GM23248 (cell line): ENCODE measurements around the gene KDELR3. TPM values are rescaled to one million over a fixed set of nuclear protein-coding genes. Genes with fewer than 3 reads are reported as not detected.

Experiments used
- DNase-seq: peaks from one replicate; pipeline ENCODE4 v3.0.0-alpha.2; 2015
- H2AFZ ChIP-seq: fragments of 200-600 bp; sonication (generic); 2 replicates; pipeline ENCODE4 v1.6.1; 2016; ENCODE audit warnings: antibody characterized with exemption
- H3F3A ChIP-seq: fragments of 200-600 bp; sonication (generic); 2 replicates; pipeline ENCODE4 v1.6.1; 2016; ENCODE audit warnings: mild to moderate bottlenecking, antibody characterized with exemption, mixed run types; ENCODE audit not compliant: insufficient read depth
- H3K27ac ChIP-seq: fragments of 200-600 bp; sonication (generic); 2 replicates; pipeline ENCODE4 v1.5.1; 2016; ENCODE audit warnings: mild to moderate bottlenecking
- H3K27me3 ChIP-seq: fragments of 200-600 bp; sonication (generic); replicated peaks from 2 replicates; pipeline ENCODE4 v1.6.1; 2016; ENCODE audit warnings: mild to moderate bottlenecking; ENCODE audit not compliant: insufficient read depth
- H3K36me3 ChIP-seq: fragments of 200-600 bp; sonication (generic); 2 replicates; pipeline ENCODE4 v1.6.1; 2016; ENCODE audit warnings: low read depth, mild to moderate bottlenecking
- H3K4me1 ChIP-seq: fragments of 200-600 bp; sonication (generic); 2 replicates; pipeline ENCODE4 v1.6.1; 2016; ENCODE audit warnings: mild to moderate bottlenecking; ENCODE audit not compliant: insufficient read depth
- H3K4me2 ChIP-seq: fragments of 200-600 bp; sonication (generic); one replicate; pipeline ENCODE4 v1.6.1; 2016; ENCODE audit warnings: mild to moderate bottlenecking; ENCODE audit not compliant: unreplicated experiment
- H3K4me3 ChIP-seq: fragments of 200-600 bp; sonication (generic); 2 replicates; pipeline ENCODE4 v1.5.1; 2016; ENCODE audit warnings: mild to moderate bottlenecking
- H3K79me2 ChIP-seq: fragments of 200-600 bp; sonication (generic); 2 replicates; pipeline ENCODE4 v1.6.1; 2016; ENCODE audit warnings: mild to moderate bottlenecking; ENCODE audit not compliant: insufficient read depth
- H3K9ac ChIP-seq: fragments of 200-600 bp; sonication (generic); 2 replicates; pipeline ENCODE4 v1.6.1; 2016; ENCODE audit warnings: mild to moderate bottlenecking
- H3K9me2 ChIP-seq: fragments of 200-600 bp; sonication (generic); 2 replicates; pipeline ENCODE4 v1.6.1; 2016; ENCODE audit warnings: mixed run types, mild to moderate bottlenecking, moderate library complexity; ENCODE audit not compliant: insufficient read depth
- H3K9me3 ChIP-seq: fragments of 200-600 bp; sonication (generic); one replicate; pipeline ENCODE4 v1.6.1; 2017; ENCODE audit warnings: low read depth
- H4K20me1 ChIP-seq: fragments of 200-600 bp; sonication (generic); 2 replicates; pipeline ENCODE4 v1.6.0; 2016; ENCODE audit not compliant: insufficient read depth
- EZH2 ChIP-seq: fragments of 200-600 bp; sonication (generic); IDR thresholded peaks from 2 replicates; pipeline ENCODE4 v1.6.1; 2018; ENCODE audit warnings: antibody characterized with exemption, mild to moderate bottlenecking; ENCODE audit not compliant: insufficient read depth, poor library complexity, severe bottlenecking
- EZH2phosphoT487 ChIP-seq: fragments of 200-600 bp; sonication (generic); IDR thresholded peaks from 2 replicates; pipeline ENCODE4 v1.6.1; 2018; ENCODE audit warnings: antibody characterized with exemption, moderate library complexity, mild to moderate bottlenecking, low read depth; ENCODE audit not compliant: insufficient read depth
- WGBS, 2 experiments: methylation state at CpG; one replicate each; pipeline ENCODE4 v1.1.6; 2015 to 2017; ENCODE audit warnings: low lambda C conversion rate in 2 of 2, low coverage in 1 of 2; ENCODE audit errors: missing lambda C conversion rate in 2 of 2; 5-methylcytosine and 5-hydroxymethylcytosine counted together
- in situ Hi-C: fragments of 300-500 bp; cut with MboI; formaldehyde crosslinking; loops from 2 replicates; pipeline ENCODE4 v1.15.0; 2020
- polyA plus RNA-seq: library from polyadenylated mRNA; unstranded; fragments of >200 nt; fragmentation: Nextera tagmentation; extraction: Ambion mirVana; gene quantifications from 2 replicates; pipeline ENCODE4 v1.2.1, GENCODE V29; 2016
- total RNA-seq: library from RNA; depleted of rRNA; stranded (reverse); fragments of >200 nt; shearing (Covaris generic); gene quantifications from 2 replicates; pipeline ENCODE4 v1.2.3, GENCODE V29; 2014

Gene KDELR3
- total and polyA plus RNA-seq, 2 experiments from 2014 or later: 191 to 326 TPM

- no peaks in the 10 kb centered on the region for H3K9me3 ChIP-seq
- H3K4me2 ChIP-seq: no peak overlapping the region
- TF ChIP-seq EZH2 (no peak), EZH2phosphoT487 (no peak)
- in situ Hi-C loops: no loop called here
- H3K27ac ChIP-seq: no peak overlapping the region
- no peaks in the 10 kb centered on the region for H3F3A ChIP-seq
- no peak overlapping the region for H3K9ac ChIP-seq
- no peaks in the 10 kb centered on the region for H3K4me1 ChIP-seq
- H4K20me1 ChIP-seq: no peaks in the 10 kb centered on the region
- H3K4me3 ChIP-seq: no peak overlapping the region
- no peak for DNase-seq
- peaks cover 72% of the 10 kb centered on the region for H3K27me3 ChIP-seq
- 69 to 72% methylated on average over 16 to 17 of the region's 17 CpGs for WGBS, 2 experiments
- no peaks in the 10 kb centered on the region for H3K79me2 ChIP-seq
- H3K36me3 ChIP-seq: no peaks in the 10 kb centered on the region
- no peaks in the 10 kb centered on the region for H3K9me2 ChIP-seq
- H2AFZ ChIP-seq: no peak overlapping the region
Measured at GRCh38 chr22:38456272-38456835, 11.5 kb upstream of the KDELR3 start.

- DNase-seq: no peak
- Histone ChIP-seq H4K20me1 (no peaks in the 10 kb centered on the region), H3K4me3 (no peak overlapping the region)
Measured at GRCh38 chr22:38456841-38457699, 10.8 kb upstream of the KDELR3 start.

DNA sequence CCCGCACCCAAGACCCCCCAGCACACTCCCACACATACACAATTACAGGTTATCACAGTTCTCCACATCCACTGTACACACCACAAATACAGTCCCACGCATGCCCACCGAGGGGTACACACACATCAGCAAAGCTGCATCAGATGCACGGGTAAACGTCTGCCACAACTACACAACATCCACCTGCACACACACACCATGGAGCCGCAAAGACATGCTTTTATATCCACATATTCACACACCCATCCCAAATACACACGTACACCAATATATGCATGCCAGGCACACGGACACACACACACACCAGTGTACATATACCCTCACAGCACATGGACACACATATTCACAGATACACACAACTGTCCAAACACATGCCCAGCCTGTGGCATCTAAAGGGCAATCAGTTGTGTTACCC, 7.5 kb upstream of the KDELR3 start:
- H3K4me1 ChIP-seq: no peaks in the 10 kb centered on the region; the same call in 1 of the 2 replicates
- no peaks in the 10 kb centered on the region for H3K36me3 ChIP-seq
- no peaks in the 10 kb centered on the region for H3K79me2 ChIP-seq
- no peaks in the 10 kb centered on the region for H3F3A ChIP-seq
- no peak overlapping the region for H3K27ac ChIP-seq
- no peaks in the 10 kb centered on the region for H3K9me3 ChIP-seq
- in situ Hi-C loops: no loop called here
- WGBS, 2 experiments: 27 to 36% methylated on average over 7 to 8 of the region's 8 CpGs
- DNase-seq: no peak
- no peak overlapping the region for H3K4me3 ChIP-seq
- H4K20me1 ChIP-seq: no peaks in the 10 kb centered on the region
- no peak overlapping the region for H3K9ac ChIP-seq
- H3K9me2 ChIP-seq: no peaks in the 10 kb centered on the region
- TF ChIP-seq EZH2 (peak; percentile 57), EZH2phosphoT487 (no peak)
- H3K27me3 ChIP-seq: peaks cover 43% of the 10 kb centered on the region
- no peak overlapping the region for H2AFZ ChIP-seq
- no peak overlapping the region for H3K4me2 ChIP-seq

More at GRCh38 chr22:38456841-38457699, 10.8 kb upstream of the KDELR3 start:
- TF ChIP-seq EZH2 (no peak), EZH2phosphoT487 (no peak)
- H3K4me2 ChIP-seq: no peak overlapping the region
- H3F3A ChIP-seq: no peaks in the 10 kb centered on the region
- no peak overlapping the region for H3K9ac ChIP-seq
- H3K27me3 ChIP-seq: peaks cover 72% of the 10 kb centered on the region
- H2AFZ ChIP-seq: no peak overlapping the region
- in situ Hi-C loops: no loop called here
- 77 to 81% methylated on average over 14 of the region's 14 CpGs for WGBS, 2 experiments
- no peaks in the 10 kb centered on the region for H3K79me2 ChIP-seq
- H3K9me3 ChIP-seq: no peaks in the 10 kb centered on the region
- H3K36me3 ChIP-seq: no peaks in the 10 kb centered on the region
- no peaks in the 10 kb centered on the region; the same call in 1 of the 2 replicates for H3K4me1 ChIP-seq
- H3K9me2 ChIP-seq: no peaks in the 10 kb centered on the region
- H3K27ac ChIP-seq: no peak overlapping the region

- no peak for TF ChIP-seq EZH2
- Histone ChIP-seq H3K27ac (no peak overlapping the region), H3K36me3 (no peaks in the 10 kb centered on the region), H4K20me1 (no peaks in the 10 kb centered on the region), H3K4me3 (peak overlapping the region; percentile 55), H3K27me3 (peaks cover 43% of the 10 kb centered on the region), H3K79me2 (no peaks in the 10 kb centered on the region), H3F3A (no peaks in the 10 kb centered on the region), H3K9ac (no peak overlapping the region), H2AFZ (peak overlapping the region; percentile 46; the same call in 1 of the 2 replicates), H3K4me1 (no peaks in the 10 kb centered on the region; the same call in 1 of the 2 replicates), H3K9me2 (no peaks in the 10 kb centered on the region), H3K4me2 (peak overlapping the region; percentile 56), H3K9me3 (no peaks in the 10 kb centered on the region)
- 15 to 25% methylated on average over 9 of the region's 9 CpGs for WGBS, 2 experiments
- no peak for DNase-seq
- in situ Hi-C loops: no loop called here
Measured at GRCh38 chr22:38461057-38461413, 6.9 kb upstream of the KDELR3 start.
